DMS53 treated with DMSO at 0.1 percent for 48 hours (cell line): ENCODE data around the gene EXOC6B.
"Not testable (repeated sequence)": the region's sequence is repeated elsewhere in the genome, so short reads cannot be mapped to it uniquely, and the experiment has no call there.

Source experiments
- DNase-seq: peaks from one replicate; lab custom pipeline; 2025; ENCODE audit not compliant: unreplicated experiment; lab: John Stamatoyannopoulos, UW

Gene EXOC6B

GRCh38 chr2:72483346-72483745 is 342.5 kb downstream of the EXOC6B start:
- DNase-seq: no peak

- DNase-seq: no peak
Measured at GRCh38 chr2:72475246-72475645, 350.6 kb downstream of the EXOC6B start.

- DNase-seq: no peak
Measured at GRCh38 chr2:72457801-72458516, 367.9 kb downstream of the EXOC6B start.

GRCh38 chr2:72454189-72454588 is 371.6 kb downstream of the EXOC6B start:
- no peak for DNase-seq

GRCh38 chr2:72442270-72442669 is 383.6 kb downstream of the EXOC6B start:
- DNase-seq: no peak

- no peak for DNase-seq
Measured at GRCh38 chr2:72439892-72440291, 385.9 kb downstream of the EXOC6B start.

GRCh38 chr2:72438364-72438763 is 387.5 kb downstream of the EXOC6B start:
- no peak for DNase-seq

GRCh38 chr2:72431737-72432136 is 394.1 kb downstream of the EXOC6B start:
- DNase-seq: no peak

GRCh38 chr2:72427022-72427861 is 398.6 kb downstream of the EXOC6B start:
- no peak for DNase-seq

- no peak for DNase-seq
Measured at GRCh38 chr2:72425996-72426395, 399.8 kb downstream of the EXOC6B start.

GRCh38 chr2:72423756-72424155 is 402.1 kb downstream of the EXOC6B start:
- DNase-seq: no peak

- DNase-seq: not testable (repeated sequence)
Measured at GRCh38 chr2:72421771-72422379, 404.0 kb downstream of the EXOC6B start.

- no peak for DNase-seq
Measured at GRCh38 chr2:72415781-72416475, 409.9 kb downstream of the EXOC6B start.

GRCh38 chr2:72415241-72415661 is 410.6 kb downstream of the EXOC6B start:
- no peak for DNase-seq

GRCh38 chr2:72414137-72414760 is 411.6 kb downstream of the EXOC6B start:
- DNase-seq: no peak

- DNase-seq: no peak
Measured at GRCh38 chr2:72413716-72414115, 412.1 kb downstream of the EXOC6B start.

GRCh38 chr2:72412214-72412613 is 413.6 kb downstream of the EXOC6B start:
- no peak for DNase-seq

GRCh38 chr2:72399879-72400278 is 426.0 kb downstream of the EXOC6B start:
- DNase-seq: no peak

- no peak for DNase-seq
Measured at GRCh38 chr2:72395096-72395495, 430.7 kb downstream of the EXOC6B start.

- DNase-seq: no peak
Measured at GRCh38 chr2:72394541-72395070, 431.2 kb downstream of the EXOC6B start.

GRCh38 chr2:72389447-72389846 is 436.4 kb downstream of the EXOC6B start:
- no peak for DNase-seq
